Measurements from ENCODE around the gene RAPGEF6.

DNA sequence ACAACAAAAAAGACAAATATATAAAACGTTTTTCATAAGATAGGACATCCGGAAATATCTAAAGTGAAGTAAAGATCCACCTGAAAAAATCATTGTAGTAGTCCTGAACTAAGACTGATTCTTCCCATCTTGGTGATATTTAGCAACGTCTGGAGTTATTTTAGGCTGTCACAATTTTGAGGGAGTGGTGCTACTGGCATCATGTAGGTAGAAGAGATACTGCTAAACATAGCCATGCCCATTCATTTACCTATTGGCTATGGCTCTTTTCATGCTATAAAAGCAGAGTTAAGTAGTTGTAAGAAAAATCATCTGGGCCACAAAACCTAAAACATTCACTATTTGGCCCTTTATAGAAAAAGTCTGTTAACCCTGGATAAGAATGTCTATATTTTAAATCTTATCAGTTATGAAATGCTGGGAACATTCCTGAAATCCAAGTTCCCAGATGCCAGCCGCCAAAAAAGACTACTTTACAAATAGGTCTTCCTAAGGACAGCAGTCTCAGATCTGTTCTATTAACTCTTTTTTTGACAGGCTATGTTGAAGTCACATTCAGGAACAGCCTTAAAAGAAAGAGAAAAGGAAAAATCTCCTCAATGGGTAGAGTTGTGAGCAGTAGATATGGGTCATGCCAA is 27.0 kb downstream of the RAPGEF6 start:
- TF ChIP-seq, protein P1, sequence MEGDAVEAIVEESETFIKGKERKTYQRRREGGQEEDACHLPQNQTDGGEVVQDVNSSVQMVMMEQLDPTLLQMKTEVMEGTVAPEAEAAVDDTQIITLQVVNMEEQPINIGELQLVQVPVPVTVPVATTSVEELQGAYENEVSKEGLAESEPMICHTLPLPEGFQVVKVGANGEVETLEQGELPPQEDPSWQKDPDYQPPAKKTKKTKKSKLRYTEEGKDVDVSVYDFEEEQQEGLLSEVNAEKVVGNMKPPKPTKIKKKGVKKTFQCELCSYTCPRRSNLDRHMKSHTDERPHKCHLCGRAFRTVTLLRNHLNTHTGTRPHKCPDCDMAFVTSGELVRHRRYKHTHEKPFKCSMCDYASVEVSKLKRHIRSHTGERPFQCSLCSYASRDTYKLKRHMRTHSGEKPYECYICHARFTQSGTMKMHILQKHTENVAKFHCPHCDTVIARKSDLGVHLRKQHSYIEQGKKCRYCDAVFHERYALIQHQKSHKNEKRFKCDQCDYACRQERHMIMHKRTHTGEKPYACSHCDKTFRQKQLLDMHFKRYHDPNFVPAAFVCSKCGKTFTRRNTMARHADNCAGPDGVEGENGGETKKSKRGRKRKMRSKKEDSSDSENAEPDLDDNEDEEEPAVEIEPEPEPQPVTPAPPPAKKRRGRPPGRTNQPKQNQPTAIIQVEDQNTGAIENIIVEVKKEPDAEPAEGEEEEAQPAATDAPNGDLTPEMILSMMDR (IDR thresholded peaks at IDR 0.05) = no peak
- TF ChIP-seq POLR2A (IDR thresholded peaks at IDR 0.05) = no peak
